ENCODE data around the gene TBC1D19. TPM values are rescaled to one million over a fixed set of nuclear protein-coding genes. Genes with fewer than 3 reads are reported as not detected.

The TBC1D19 gene, protein sequence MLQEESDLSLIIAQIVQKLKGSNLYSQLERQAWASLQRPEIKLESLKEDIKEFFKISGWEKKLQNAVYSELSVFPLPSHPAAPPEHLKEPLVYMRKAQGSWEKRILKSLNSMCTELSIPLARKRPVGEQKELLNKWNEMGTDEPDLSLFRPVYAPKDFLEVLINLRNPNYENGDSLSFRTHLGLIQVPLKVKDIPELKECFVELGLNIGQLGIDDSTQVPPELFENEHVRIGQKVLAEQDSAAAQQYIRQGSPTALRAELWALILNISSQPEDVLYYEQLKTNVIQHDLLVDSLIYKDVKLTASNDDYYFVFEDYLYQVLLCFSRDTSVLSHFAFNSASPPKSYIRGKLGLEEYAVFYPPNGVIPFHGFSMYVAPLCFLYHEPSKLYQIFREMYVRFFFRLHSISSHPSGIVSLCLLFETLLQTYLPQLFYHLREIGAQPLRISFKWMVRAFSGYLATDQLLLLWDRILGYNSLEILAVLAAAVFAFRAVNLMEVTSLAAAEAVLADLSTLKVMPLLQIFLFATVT
- 7.3 and 11.9 TPM in 2 replicates for total RNA-seq

GRCh38 chr4:26583865-26584652, at the start of gene TBC1D19:
TSS of gene TBC1D19 (plus strand) at chr4:26584084. CDS start at chr4:26584194, 110 bp downstream.

Other genes starting within 250 kb of the TBC1D19 start
- not detected in 2 replicates for gene CCKAR, start 93.6 kb upstream of the TBC1D19 start, total RNA-seq